Stomach (tissue), 9 donors: ENCODE results near the gene RPRD1A. TPM values are rescaled to one million over a fixed set of nuclear protein-coding genes. Genes with fewer than 3 reads are reported as not detected.
"Not testable (repeated sequence)": the region's sequence is repeated elsewhere in the genome, so short reads cannot be mapped to it uniquely, and the experiment has no call there.

Experiments used
- DNase-seq, 2 donors: peaks; one replicate each; pipeline versions ENCODE4 v3.0.0 to v3.0.0-alpha.2; 2013 to 2019
- H3K27ac ChIP-seq, 5 donors: fragments of 200-600 bp in 4 of 5; sonication (generic) in 4 of 5; one replicate each; pipeline ENCODE4 v1.5.1; 2013 to 2019; ENCODE audit warnings: mild to moderate bottlenecking in 1 of 5, moderate library complexity in 1 of 5
- H3K27me3 ChIP-seq, 3 donors: fragments of 200-600 bp; sonication (generic); one replicate each; pipeline ENCODE4 v1.5.1; 2017 to 2019; ENCODE audit warnings: mixed run types in 1 of 3
- H3K36me3 ChIP-seq, 4 donors: fragments of 200-600 bp; sonication (generic); 1 replicate in 3 of 4; 2 replicates in 1 of 4; pipeline ENCODE4 v1.5.1; 2016 to 2019
- H3K4me1 ChIP-seq, 4 donors: fragments of 200-600 bp; sonication (generic); one replicate each; pipeline ENCODE4 v1.5.1; 2016 to 2019
- H3K4me3 ChIP-seq, 4 donors: fragments of 200-600 bp; sonication (generic) in 3 of 4; one replicate each; pipeline ENCODE4 v1.5.1; 2016 to 2019; ENCODE audit warnings: mild to moderate bottlenecking in 1 of 4
- H3K9me3 ChIP-seq, 4 donors: fragments of 200-600 bp; sonication (generic); one replicate each; pipeline ENCODE4 v1.5.1; 2016 to 2019
- EP300 ChIP-seq: sonication (generic); formaldehyde crosslinking; IDR thresholded peaks from one replicate; pipeline ENCODE4 v1.6.1; 2017; ENCODE audit warnings: antibody characterized with exemption
- POLR2A ChIP-seq, 4 donors: fragments of 450-650 bp; IDR thresholded peaks; one replicate each; pipeline ENCODE4 v1.6.1; 2016; ENCODE audit warnings: antibody characterized with exemption in 4 of 4, control low read depth in 2 of 4, mild to moderate bottlenecking in 1 of 4, moderate library complexity in 1 of 4
- POLR2AphosphoS5 ChIP-seq, 3 donors: sonication (generic); formaldehyde crosslinking; IDR thresholded peaks; one replicate each; pipeline ENCODE4 v1.6.1; 2016; ENCODE audit warnings: antibody characterized with exemption in 3 of 3
- WGBS, 5 donors: extraction: QIAGEN DNeasy Blood & Tissue Kit in 3 of 5; methylation state at CpG; one replicate each; pipeline versions ENCODE4 v1.1.5 to v1.1.7; 2013 to 2018; 5-methylcytosine and 5-hydroxymethylcytosine counted together
- intact Hi-C: fragments of 100-400 bp; cut with DNase I; formaldehyde crosslinking; loops from one replicate; pipeline ENCODE4 v1.15.1; 2023; ENCODE audit warnings: low total_unique reads
- polyA plus RNA-seq, 3 donors: library from polyadenylated mRNA; stranded (reverse); fragments of 200-250 nt; gene quantifications; one replicate each; pipeline ENCODE4 v1.2.3, GENCODE V29; 2013
- total RNA-seq, 5 donors: library from RNA; depleted of rRNA; stranded (reverse); fragments of >200 nt; gene quantifications; one replicate each; pipeline versions ENCODE4 v1.1.0 to v1.2.3, GENCODE V29; 2014 to 2016
- TF ChIP-seq, protein P1 (sequence below), 7 experiments: fragments of 450-650 bp in 4 of 7; fragments of 200-600 bp in 3 of 7; sonication (generic) in 3 of 7; IDR thresholded peaks; one replicate each; pipeline ENCODE4 v1.5.1; 2016 to 2019; ENCODE audit warnings: antibody characterized with exemption in 7 of 7, control low read depth in 2 of 7, mild to moderate bottlenecking in 1 of 7
- donor health status: healthy with polysubstance abuse.
- donor health status: Bipolar disorder and iron deficiency.
- donor health status: healthy.

Gene RPRD1A
- total and polyA plus RNA-seq, 8 donors = 18.1 to 75.9 (median 30.9) TPM

GRCh38 chr18:35971661-35972196 lies 95.6 kb downstream of the RPRD1A start:
- Histone ChIP-seq H3K4me1 (peaks cover 14 to 39% (median 23%) of the 10 kb centered on the region in 4 donors), H3K27ac (peak overlapping the region; percentile 87 to 98 (median 93)), H3K36me3 (peaks cover 4 to 24% (median 22%) of the 10 kb centered on the region in 4 donors), H3K4me3 (peak overlapping the region; percentile 79 to 87 (median 83)), H3K9me3 (no peaks in the 10 kb centered on the region), H3K27me3 (no peaks in the 10 kb centered on the region)
- no peak for TF ChIP-seq EP300
- TF ChIP-seq, protein P1, sequence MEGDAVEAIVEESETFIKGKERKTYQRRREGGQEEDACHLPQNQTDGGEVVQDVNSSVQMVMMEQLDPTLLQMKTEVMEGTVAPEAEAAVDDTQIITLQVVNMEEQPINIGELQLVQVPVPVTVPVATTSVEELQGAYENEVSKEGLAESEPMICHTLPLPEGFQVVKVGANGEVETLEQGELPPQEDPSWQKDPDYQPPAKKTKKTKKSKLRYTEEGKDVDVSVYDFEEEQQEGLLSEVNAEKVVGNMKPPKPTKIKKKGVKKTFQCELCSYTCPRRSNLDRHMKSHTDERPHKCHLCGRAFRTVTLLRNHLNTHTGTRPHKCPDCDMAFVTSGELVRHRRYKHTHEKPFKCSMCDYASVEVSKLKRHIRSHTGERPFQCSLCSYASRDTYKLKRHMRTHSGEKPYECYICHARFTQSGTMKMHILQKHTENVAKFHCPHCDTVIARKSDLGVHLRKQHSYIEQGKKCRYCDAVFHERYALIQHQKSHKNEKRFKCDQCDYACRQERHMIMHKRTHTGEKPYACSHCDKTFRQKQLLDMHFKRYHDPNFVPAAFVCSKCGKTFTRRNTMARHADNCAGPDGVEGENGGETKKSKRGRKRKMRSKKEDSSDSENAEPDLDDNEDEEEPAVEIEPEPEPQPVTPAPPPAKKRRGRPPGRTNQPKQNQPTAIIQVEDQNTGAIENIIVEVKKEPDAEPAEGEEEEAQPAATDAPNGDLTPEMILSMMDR (IDR thresholded peaks at IDR 0.05) = no peak
- TF ChIP-seq POLR2AphosphoS5 (IDR thresholded peaks at IDR 0.05) = no peak
- TF ChIP-seq POLR2A (IDR thresholded peaks at IDR 0.05) = no peak
- DNase-seq = no peak
- WGBS, 5 donors = 26 to 33% (median 27%) methylated on average over 15 of the region's 15 CpGs
- intact Hi-C loops = no loop called here

GRCh38 chr18:35969676-35970075 lies 97.7 kb downstream of the RPRD1A start:
- Histone ChIP-seq H3K27ac (no peak overlapping the region), H3K4me1 (peaks cover 14 to 30% (median 23%) of the 10 kb centered on the region in 4 donors), H3K4me3 (no peak overlapping the region), H3K27me3 (no peaks in the 10 kb centered on the region), H3K9me3 (no peaks in the 10 kb centered on the region), H3K36me3 (peaks cover 0 to 5% (median 3%) of the 10 kb centered on the region in 4 donors)
- intact Hi-C loops = no loop called here
- no peak for DNase-seq
- TF ChIP-seq EP300 (no peak), POLR2AphosphoS5 (IDR thresholded peaks at IDR 0.05) (no peak), POLR2A (IDR thresholded peaks at IDR 0.05) (no peak)
- TF ChIP-seq, protein P1 (IDR thresholded peaks at IDR 0.05) = no peak

DNA sequence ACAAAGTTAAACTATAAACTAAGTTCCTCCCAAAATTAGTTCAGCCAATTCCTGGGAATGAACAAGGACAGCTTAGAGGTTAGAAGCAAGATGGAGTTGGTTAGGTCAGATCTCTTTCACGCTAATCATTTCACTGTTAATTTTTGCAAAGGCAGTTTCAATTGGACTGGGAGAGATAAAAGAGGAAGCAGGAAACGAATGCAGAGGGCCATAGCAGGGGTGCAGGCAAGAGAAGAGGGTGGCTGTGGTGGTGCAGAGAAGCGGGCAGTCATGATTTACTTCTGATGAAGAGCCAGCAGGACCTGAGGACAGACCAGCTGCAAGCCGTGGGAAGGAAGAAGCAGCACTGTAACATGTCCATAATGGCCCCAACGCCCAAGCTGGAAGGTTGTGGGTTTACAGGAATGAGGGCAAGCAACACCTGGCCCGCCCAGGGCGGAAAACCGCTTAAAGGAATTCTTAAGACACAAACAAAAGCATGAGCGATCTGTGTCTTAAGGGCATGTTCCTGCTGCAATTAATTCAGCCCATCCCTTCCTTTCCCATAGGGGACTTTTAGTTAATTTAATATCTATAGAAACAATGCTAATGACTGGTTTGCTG lies 99.0 kb downstream of the RPRD1A start:
- no peak for DNase-seq
- intact Hi-C loops = no loop called here
- H3K27ac ChIP-seq = no peak overlapping the region
- peaks cover 9 to 17% (median 14%) of the 10 kb centered on the region in 4 donors for H3K4me1 ChIP-seq
- TF ChIP-seq POLR2AphosphoS5 (IDR thresholded peaks at IDR 0.05) (no peak), POLR2A (IDR thresholded peaks at IDR 0.05) (no peak), EP300 (no peak)
- TF ChIP-seq, protein P1 (IDR thresholded peaks at IDR 0.05) = no peak
- H3K27me3 ChIP-seq = no peaks in the 10 kb centered on the region
- H3K36me3 ChIP-seq = no peaks in the 10 kb centered on the region
- no peak overlapping the region for H3K4me3 ChIP-seq
- no peaks in the 10 kb centered on the region for H3K9me3 ChIP-seq
- WGBS, 5 donors = 70 to 81% (median 79%) methylated on average over 9 of the region's 9 CpGs

DNA sequence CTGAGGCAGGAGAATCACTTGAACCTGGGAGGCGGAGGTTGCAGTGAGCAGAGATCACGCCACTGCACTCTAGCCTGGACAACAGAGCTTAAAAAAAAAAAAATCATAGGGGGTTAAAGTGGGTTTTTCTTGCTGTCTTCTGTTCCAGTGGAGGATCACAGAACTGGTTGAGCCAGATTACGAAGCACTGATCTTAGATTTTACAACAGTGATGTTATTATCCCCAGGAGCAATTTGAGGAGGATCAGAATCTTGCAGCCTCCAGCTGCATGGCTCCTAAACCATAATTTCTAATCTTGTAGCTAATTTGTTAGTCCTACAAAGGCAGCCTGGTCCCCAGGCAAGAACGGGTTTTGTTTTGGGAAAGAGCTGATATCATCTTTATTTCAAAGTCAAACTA lies 99.5 kb downstream of the RPRD1A start:
- H3K27me3 ChIP-seq, H3K27ac ChIP-seq, H3K4me3 ChIP-seq, H3K9me3 ChIP-seq, intact Hi-C loops, H3K36me3 ChIP-seq, DNase-seq: not testable (repeated sequence)
- WGBS, 5 donors = 79 to 94% (median 86%) methylated on average over 4 of the region's 4 CpGs
- H3K4me1 ChIP-seq = peaks cover 6 to 13% (median 8%) of the 10 kb centered on the region in 4 donors

GRCh38 chr18:35964319-35964718 lies 103.0 kb downstream of the RPRD1A start:
- no peak for TF ChIP-seq EP300
- TF ChIP-seq, protein P1 (IDR thresholded peaks at IDR 0.05) = no peak
- H3K4me3 ChIP-seq = no peak overlapping the region
- intact Hi-C loops = no loop called here
- DNase-seq = no peak
- H3K27me3 ChIP-seq = peaks cover 0 to 3% (median 0%) of the 10 kb centered on the region in 3 donors
- H3K9me3 ChIP-seq = peaks cover 0 to 7% (median 5%) of the 10 kb centered on the region in 4 donors
- H3K36me3 ChIP-seq = no peaks in the 10 kb centered on the region
- no peak overlapping the region for H3K27ac ChIP-seq
- no peaks in the 10 kb centered on the region for H3K4me1 ChIP-seq
